ENCODE results near the gene DCDC2C. TPM values are rescaled to one million over a fixed set of nuclear protein-coding genes. Genes with fewer than 3 reads are reported as not detected.

The DCDC2C gene
- total and polyA plus RNA-seq, 2 donors (not counting 3 experiments of a cell fraction or from before 2014, with no cell fraction given): not detected

- BruUV-seq (replicated peaks): no TSS peak
- TF ChIP-seq CTCF (IDR thresholded peaks at IDR 0.05; ENCODE audit: extremely low read depth in 1 of 2, insufficient read depth in 1 of 2, low read depth in 1 of 2, low read length in 2 of 2) (no peak), FOS (IDR thresholded peaks at IDR 0.05; ENCODE audit: borderline replicate concordance, insufficient read depth, low read length) (no peak), EZH2 (IDR thresholded peaks at IDR 0.05; ENCODE audit: borderline replicate concordance, low read depth, low read length, severe bottlenecking) (no peak), MAX (IDR thresholded peaks at IDR 0.05; ENCODE audit: insufficient read depth, insufficient read length) (no peak), POLR2A (IDR thresholded peaks at IDR 0.05; ENCODE audit: low read depth, low read length) (no peak), POLR2AphosphoS5 (IDR thresholded peaks at IDR 0.05; ENCODE audit: insufficient read depth, low read depth, low read length) (no peak), JUN (IDR thresholded peaks at IDR 0.05; ENCODE audit: borderline replicate concordance, insufficient read depth, insufficient read length, low read depth) (no peak), GATA2 (IDR thresholded peaks at IDR 0.05; ENCODE audit: insufficient read depth, insufficient read length, low read depth, low read length) (no peak), MYC (IDR thresholded peaks at IDR 0.05; ENCODE audit: low read depth, low read length) (no peak)
- no peak overlapping the region for H3K4me3 ChIP-seq (replicated peaks in 1 of 3; ENCODE audit: insufficient read depth in 1 of 3, low read depth in 1 of 3, low read length in 3 of 3)
- no peaks in the 10 kb centered on the region for H3K9me1 ChIP-seq (replicated peaks; ENCODE audit: control insufficient read depth, extremely low read depth, insufficient read depth, low read length)
- no peaks in the 10 kb centered on the region for H3K9me3 ChIP-seq (replicated peaks; ENCODE audit: control insufficient read depth, insufficient read depth, low read length)
- no peaks in the 10 kb centered on the region for H3K36me3 ChIP-seq (ENCODE audit: control insufficient read depth in 2 of 2, extremely low read depth in 1 of 2, insufficient read depth in 2 of 2, low read length in 2 of 2)
- no peaks in the 10 kb centered on the region for H3K4me1 ChIP-seq (ENCODE audit: control insufficient read depth, extremely low read depth, insufficient read depth, low read length)
- H3K27me3 ChIP-seq (ENCODE audit: control insufficient read depth in 2 of 2, insufficient read depth in 2 of 2, low read length in 2 of 2): no peaks in the 10 kb centered on the region
- no peaks in the 10 kb centered on the region for H4K20me1 ChIP-seq (replicated peaks; ENCODE audit: control insufficient read depth, extremely low read depth, insufficient read depth, low read length)
- H3K27ac ChIP-seq (ENCODE audit: insufficient read depth, low read depth, low read length): no peak overlapping the region
- H2AFZ ChIP-seq (ENCODE audit: low read depth, low read length): no peak overlapping the region
- no peak for FAIRE-seq
- no peak for DNase-seq (ENCODE audit: low read depth, low spot score)
- dilution Hi-C loops (cut with MboI; ENCODE audit: extremely low pct_ligation_motif_present, low sequenced_read_pairs): no loop called here
- CTCF ChIA-PET: no interaction called here
- H3K9ac ChIP-seq (replicated peaks; ENCODE audit: extremely low read depth, insufficient read depth, low read length): no peak overlapping the region
- POLR2A ChIA-PET: no interaction called here
- H3K79me2 ChIP-seq (ENCODE audit: control insufficient read depth, insufficient read depth, low read length): no peaks in the 10 kb centered on the region
- H3K4me2 ChIP-seq (ENCODE audit: insufficient read depth, low read length): no peak overlapping the region
- intact Hi-C loops (cut with micrococcal nuclease): no loop called here
Measured at GRCh38 chr2:3754795-3755194, 51.4 kb downstream of the DCDC2C start.
